ENCODE measurements around the gene SPAG16. TPM values are rescaled to one million over a fixed set of nuclear protein-coding genes. Genes with fewer than 3 reads are reported as not detected.
"Not testable (repeated sequence)": the region's sequence is repeated elsewhere in the genome, so short reads cannot be mapped to it uniquely, and the experiment has no call there.

Gene SPAG16
- total RNA-seq, 1 experiment from 2014 or later = 27.3 TPM

DNA sequence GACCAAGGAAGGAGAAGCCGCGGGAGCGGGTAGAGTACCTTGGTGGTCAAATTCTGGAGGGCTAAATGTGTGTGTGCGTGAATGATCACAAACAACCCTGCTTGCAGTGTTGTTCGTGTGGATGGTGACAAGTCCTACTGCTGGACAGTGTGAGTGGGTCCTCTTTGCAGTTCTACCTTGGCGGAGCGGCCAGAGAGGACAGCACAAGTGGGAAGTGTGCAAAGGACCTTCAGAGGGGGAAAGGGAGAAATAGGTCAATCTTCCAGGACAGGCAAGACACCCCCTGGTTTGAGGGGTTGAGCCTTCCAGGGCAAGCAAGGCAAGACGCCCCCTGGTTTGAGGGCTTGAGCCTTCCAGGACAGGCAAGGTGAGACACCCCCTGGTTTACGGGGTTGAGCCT, 122.8 kb downstream of the SPAG16 start:
- not testable (repeated sequence) for DNase-seq (ENCODE audit: extremely low read depth, low read depth)

DNA sequence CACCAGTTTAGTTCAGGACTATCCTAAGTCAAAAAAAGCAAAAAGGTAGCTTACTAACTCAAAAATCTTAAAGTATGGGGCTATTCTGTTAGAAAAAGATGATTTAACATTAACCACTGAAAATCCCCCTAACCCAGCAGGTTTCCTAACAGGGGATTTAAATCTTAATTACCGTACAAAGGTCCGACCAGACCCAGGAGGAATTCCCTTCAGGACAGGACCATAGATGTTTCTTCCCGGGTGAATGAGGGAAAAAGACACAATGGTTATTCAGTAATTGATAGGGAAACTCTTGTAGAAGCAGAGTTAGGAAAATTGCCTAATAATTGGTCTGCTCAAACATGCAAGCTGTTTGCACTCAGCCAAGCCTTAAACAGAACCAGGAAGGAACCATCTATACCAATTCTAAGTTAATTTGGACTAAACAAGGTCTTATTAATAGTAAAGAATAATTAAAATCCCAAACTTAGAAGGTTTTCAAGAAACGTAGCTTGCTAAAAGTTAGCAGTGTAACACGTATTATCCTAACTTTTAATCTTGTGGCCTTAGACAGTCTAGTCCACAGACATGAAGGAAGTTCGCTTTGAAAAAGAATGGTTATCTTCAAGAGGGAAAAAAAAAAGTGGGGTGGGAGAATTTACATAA, 124.3 kb downstream of the SPAG16 start:
- not testable (repeated sequence) for DNase-seq (ENCODE audit: extremely low read depth, low read depth)

DNA sequence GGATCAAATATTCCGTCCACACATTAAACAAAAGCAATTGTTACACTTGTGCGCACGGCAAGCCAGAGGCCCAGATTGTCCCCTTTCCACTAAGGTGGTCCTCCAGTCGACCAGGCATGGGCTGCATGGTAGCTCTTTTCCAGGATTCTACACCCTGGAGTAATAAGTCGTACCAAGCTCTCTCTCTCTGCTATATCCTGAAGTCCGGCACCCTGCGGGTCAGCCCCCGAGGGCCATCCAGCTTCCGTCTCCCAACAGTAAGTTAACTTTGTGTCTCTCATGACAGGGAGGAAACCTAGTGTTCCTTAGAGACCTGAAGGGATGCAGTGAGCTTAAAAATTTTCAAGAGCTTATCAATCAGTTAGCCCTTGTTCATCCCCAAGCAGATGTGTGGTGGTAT, 126.4 kb downstream of the SPAG16 start:
- DNase-seq (ENCODE audit: extremely low read depth, low read depth) = not testable (repeated sequence)

GRCh38 chr2:213411582-213412289, 127.5 kb downstream of the SPAG16 start:
- no peak for DNase-seq (ENCODE audit: extremely low read depth, low read depth)

DNA sequence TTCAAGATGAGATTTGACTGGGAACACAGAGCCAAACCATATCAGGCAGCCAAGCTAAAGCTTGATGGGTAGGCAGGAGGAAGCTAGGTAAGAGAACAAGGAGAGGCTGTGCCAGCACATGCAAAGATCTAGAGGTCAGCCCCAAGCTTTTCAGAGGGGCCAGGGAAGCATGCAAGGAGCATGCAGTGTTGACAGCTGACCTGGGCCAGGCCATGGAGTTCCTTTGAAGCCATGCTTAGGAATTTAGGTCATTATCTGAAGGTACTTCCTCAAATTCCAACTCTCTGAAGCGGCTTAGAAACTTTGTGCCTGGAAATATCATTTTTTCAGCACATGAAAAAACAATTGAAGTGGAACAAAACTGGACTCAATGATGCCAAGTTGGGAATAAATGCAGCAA, 130.8 kb downstream of the SPAG16 start:
- DNase-seq (ENCODE audit: extremely low read depth, low read depth) = no peak

DNA sequence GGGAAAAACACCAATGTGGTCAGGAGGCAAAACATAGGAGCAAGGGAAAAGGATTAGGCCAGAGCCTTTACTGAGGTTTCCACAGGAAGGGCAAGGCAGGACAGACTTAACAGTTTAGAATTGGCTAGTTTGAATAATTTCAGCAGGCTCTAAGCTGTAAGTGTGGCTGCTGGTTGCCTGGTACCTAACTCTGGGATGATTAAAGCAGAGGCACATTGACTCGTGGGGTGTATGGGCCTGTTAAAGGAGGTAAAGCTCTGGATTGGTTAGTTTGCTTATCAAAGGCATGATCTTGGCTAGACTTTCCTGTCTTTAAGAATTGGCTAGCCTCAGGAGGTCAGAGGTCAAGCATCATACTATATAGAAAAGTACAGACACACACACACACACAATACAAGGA, 132.6 kb downstream of the SPAG16 start:
- DNase-seq (ENCODE audit: extremely low read depth, low read depth) = no peak

GRCh38 chr2:213419980-213420379, 135.7 kb downstream of the SPAG16 start:
- DNase-seq (ENCODE audit: extremely low read depth, low read depth) = no peak

GRCh38 chr2:213420828-213421385, 136.6 kb downstream of the SPAG16 start:
- DNase-seq (ENCODE audit: extremely low read depth, low read depth) = no peak

DNA sequence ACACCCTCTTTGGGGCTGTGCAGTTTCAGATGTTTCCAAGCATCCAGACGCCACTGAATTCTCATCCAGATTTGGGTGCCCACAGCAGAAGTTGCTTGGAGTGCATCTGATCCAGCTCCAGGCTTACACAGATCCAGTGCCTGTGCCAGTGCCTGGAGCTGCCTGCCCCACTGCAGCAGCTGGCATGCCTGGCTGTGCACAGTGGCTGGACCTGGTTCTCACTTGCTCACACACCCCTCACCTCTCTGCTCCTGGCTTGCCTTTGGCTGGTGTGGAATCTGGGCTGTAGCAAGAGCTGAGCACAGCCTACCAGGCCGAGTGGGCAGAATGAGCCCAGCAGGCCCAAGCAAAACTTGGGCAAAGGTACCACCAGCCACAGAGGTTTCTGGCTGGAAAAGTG, 137.9 kb downstream of the SPAG16 start:
- DNase-seq (ENCODE audit: extremely low read depth, low read depth) = no peak

- no peak for DNase-seq (ENCODE audit: extremely low read depth, low read depth)
Observed at GRCh38 chr2:213425618-213426017, 141.4 kb downstream of the SPAG16 start.

- no peak for DNase-seq (ENCODE audit: extremely low read depth, low read depth)
Observed at GRCh38 chr2:213429516-213429915, 145.3 kb downstream of the SPAG16 start.

DNA sequence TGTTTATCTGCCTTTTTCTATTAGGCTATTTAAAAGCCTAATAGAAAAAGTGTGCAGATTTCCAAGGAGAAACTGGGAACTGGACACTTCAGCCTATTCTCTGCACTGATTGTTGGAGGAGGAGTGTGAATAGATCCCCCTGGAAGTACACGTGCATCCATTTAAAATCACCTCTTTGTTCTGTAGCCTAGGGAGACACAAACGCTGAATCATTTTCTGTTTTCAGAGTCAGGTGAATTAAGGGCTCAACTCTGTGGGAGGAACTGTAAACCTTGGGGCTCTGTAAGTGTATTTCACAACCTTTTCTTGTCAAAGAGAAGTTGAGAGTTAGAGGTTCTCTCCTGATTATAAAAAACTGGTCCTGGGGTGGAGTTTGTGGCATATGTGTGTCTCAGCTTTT, 159.7 kb downstream of the SPAG16 start:
- no peak for DNase-seq (ENCODE audit: extremely low read depth, low read depth)

- DNase-seq (ENCODE audit: extremely low read depth, low read depth) = no peak
Observed at GRCh38 chr2:213451542-213452239, 167.4 kb downstream of the SPAG16 start.

GRCh38 chr2:213455316-213456008, 171.2 kb downstream of the SPAG16 start:
- DNase-seq (ENCODE audit: extremely low read depth, low read depth) = no peak

DNA sequence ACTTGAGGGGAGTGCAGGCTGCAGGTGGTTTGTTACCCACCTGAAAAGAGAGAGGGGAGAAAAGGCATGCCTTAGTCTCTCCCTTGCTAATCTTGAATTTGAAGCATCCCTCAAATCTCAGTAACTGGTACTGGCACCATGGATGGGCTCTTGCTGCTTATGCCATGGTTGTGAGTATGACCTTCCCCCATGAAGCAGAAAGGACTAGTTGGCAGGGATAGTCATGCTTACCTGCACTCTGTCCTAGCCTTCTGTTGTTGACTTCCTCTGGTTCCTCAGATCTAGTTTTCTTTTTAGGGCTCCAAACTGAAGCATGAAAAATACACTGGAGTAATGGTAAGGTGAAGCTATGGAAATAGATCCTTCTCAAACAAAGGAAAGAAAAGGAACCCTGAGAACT, 191.2 kb downstream of the SPAG16 start:
- DNase-seq (ENCODE audit: extremely low read depth, low read depth) = no peak

GRCh38 chr2:213476641-213477040, 192.4 kb downstream of the SPAG16 start:
- DNase-seq (ENCODE audit: extremely low read depth, low read depth) = no peak

GRCh38 chr2:213490087-213490486, 205.8 kb downstream of the SPAG16 start:
- DNase-seq (ENCODE audit: extremely low read depth, low read depth) = no peak

DNA sequence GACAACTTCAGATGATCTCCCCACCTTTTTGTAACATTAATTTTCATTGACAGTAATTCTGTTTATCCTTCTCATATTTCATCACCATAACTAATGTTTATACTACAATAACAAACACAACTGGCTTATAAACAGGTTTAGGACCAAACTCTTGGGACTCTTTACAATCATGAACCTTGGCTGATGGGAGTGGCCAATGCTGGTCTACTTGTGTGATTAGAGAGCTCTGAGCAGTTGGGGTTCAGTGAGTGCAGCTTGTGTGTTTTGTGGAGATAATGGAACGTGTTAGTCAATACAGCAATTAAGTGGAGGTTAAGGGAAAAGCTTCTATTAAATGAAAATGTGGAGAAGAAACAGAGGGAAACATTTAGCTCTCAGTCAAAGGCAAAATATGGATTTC, 207.1 kb downstream of the SPAG16 start:
- no peak for DNase-seq (ENCODE audit: extremely low read depth, low read depth)

DNA sequence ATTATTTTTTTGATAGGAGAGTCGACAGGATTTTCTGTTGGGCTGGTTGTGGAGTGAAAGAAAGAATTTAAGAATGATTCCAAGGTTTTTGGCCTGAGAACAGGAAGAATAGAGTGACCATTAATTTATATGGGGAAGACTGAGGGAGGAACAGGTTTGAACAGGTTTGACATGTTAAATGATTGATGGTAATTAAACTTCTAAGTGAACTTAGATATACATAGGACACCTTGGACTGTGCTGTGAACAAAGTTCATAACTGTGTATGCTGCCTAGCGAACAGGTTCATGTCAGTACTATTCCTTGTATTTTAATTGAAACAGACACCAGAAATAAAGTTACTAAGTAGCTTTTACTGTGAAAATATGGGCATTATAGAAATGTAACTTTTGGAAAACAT, 212.0 kb downstream of the SPAG16 start:
- no peak for DNase-seq (ENCODE audit: extremely low read depth, low read depth)

DNA sequence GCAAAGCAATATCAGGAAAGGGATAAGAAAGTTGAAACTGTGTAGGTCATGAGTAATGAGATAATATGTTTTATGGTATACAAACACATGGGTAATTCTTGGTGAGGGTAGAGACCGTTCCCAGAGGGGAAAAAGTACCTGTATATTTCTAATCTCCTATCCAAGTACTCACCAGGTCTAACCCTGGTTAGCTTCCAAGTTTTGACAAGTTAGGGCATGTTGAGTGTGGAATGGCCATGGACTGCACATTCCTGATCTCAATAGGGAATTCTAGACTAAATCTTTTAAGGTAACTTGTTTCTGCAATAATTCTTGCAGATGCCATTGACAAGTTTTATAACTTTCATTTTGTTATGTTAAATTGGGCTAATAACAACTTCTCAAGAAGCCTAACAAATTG, 216.6 kb downstream of the SPAG16 start:
- DNase-seq (ENCODE audit: extremely low read depth, low read depth) = no peak

- DNase-seq (ENCODE audit: extremely low read depth, low read depth) = no peak
Observed at GRCh38 chr2:213524164-213524563, 239.9 kb downstream of the SPAG16 start.

All from NCI-H460 (cell line).